NCI-H2107 treated with DMSO at 0.1 percent for 48 hours (cell line): Measurements from ENCODE around the gene EIF4H.
A peak's percentile ranks its signal among the peaks of the same experiment; 100 is the strongest.
"Not testable (repeated sequence)": the region's sequence is repeated elsewhere in the genome, so short reads cannot be mapped to it uniquely, and the experiment has no call there.

Experiments
- DNase-seq: peaks from one replicate; lab custom pipeline; 2025; ENCODE audit not compliant: unreplicated experiment; lab: John Stamatoyannopoulos, UW

Gene EIF4H

GRCh38 chr7:74174606-74175082, 488 bp downstream of the EIF4H start:
- DNase-seq = no peak

DNA sequence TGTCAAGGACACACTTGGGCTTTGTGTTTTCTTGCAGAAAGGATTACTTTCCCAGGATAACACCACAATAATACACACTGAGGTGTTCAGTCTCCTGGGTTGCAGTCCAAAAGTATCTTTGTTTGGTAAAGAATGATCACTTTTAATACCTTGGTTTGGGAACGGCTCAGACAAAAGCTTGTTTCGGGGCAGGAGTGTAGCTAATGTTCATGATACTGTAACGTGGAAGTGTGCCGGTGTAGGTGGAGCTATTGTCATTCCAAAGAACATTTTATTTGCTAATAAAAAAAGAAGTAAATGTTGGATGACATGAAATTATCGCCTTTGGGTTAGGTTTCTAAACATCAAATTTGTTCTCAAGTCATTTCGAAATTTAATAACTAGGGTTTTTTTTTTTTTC, 1.2 kb downstream of the EIF4H start:
- DNase-seq = peak; percentile 29

GRCh38 chr7:74176555-74176954, 2.4 kb downstream of the EIF4H start:
- no peak for DNase-seq

DNA sequence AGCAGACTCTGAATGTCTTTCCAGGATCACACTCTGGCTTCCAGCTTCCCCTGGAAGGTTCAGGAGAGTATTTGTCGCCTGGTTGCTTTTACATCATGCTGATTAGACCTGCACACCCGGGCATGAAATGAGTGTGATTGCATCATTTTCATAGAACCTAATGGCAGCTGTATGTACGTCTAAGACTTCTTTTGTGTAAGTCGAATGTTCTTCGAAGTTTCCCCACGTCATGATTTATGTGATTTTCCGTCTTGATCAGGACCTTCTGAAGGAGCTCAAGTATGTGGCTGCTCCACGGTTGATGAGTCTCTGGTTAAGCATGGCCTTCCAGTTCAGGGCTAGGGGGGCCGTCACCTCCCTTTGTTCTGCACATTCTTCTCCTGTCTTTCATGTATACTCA, 4.5 kb downstream of the EIF4H start:
- DNase-seq = no peak

DNA sequence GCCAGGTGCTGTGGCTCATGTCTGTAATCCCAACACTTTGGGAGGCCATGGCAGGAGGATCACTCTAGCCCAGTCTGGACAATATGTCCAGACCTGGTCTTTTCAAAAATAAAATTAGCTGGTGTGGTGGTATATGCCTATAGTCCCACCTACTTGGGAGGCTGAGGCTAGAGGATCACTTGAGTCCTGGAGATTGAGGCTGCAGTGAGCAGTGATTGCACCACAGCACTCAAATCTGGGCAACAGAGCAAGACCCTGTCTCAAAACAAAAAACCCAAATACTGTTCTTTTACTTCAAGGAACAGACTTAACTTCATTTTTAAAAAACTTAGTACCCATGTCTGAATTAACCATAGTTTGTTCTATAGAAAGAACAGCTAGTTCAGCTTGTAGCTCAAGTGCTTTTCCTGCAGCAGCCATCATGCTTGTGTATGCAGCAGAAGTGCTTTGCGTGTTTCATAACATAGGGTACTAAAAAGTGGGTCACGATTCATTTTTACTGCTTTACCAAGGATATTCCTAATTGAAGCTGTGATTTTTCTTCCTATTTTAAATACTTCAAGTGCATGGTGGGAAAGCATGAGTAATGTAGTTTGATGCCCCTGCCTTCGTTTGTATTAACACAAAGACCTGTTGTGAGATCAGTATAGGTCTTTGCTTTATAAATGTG, 5.9 kb downstream of the EIF4H start:
- DNase-seq = no peak

- no peak for DNase-seq
Measured at GRCh38 chr7:74180866-74181265, 6.7 kb downstream of the EIF4H start.

- no peak for DNase-seq
Measured at GRCh38 chr7:74181821-74182220, 7.7 kb downstream of the EIF4H start.

DNA sequence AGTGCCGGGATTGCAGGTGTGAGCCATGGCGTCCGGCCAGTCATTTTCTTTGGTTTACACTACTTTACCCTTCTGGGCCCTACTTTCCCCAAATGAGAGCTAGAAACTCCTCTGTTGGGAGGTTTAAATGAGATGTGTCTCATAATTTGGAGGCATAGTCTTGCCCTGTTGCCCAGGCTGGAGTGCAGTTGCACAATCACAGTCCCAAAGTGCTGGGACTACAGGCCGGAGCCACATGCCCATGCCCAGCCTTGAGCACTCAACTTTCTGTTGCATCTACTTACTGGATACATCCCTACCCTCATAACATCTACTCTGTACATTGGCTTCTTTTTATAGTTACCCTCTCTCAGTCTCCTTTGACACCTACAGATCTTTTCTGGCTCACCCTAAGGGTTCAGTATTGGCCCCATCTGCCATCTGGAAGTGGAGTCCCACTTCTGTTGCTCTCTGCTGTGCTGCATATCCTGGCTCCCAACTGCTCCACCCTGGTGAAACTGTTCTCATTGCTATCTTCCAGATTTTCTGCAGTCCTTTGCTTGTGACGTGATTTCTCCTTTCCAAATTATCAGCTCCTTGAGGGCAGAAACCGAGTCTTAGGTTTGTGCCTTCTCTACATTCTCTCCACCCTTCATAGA, 8.4 kb downstream of the EIF4H start:
- DNase-seq = no peak

DNA sequence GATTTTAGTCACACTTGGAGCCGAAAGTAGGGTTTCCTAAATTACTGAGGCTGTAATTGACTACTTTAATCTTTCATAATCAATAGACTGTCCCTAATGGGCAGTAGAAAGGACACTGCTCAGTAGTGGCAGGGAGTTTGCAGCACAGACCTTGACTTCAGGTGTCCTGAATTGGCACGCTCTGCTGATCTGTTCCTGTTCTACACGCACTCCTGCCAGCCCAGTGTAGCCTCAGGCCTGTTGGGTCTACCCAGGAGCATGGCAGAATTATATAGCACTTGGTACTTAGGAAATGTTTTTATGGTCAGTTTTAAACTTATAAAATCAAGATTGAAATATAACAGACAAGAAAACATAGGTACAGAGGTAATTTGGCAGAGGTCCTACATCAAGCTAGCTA, 9.0 kb downstream of the EIF4H start:
- DNase-seq = no peak

DNA sequence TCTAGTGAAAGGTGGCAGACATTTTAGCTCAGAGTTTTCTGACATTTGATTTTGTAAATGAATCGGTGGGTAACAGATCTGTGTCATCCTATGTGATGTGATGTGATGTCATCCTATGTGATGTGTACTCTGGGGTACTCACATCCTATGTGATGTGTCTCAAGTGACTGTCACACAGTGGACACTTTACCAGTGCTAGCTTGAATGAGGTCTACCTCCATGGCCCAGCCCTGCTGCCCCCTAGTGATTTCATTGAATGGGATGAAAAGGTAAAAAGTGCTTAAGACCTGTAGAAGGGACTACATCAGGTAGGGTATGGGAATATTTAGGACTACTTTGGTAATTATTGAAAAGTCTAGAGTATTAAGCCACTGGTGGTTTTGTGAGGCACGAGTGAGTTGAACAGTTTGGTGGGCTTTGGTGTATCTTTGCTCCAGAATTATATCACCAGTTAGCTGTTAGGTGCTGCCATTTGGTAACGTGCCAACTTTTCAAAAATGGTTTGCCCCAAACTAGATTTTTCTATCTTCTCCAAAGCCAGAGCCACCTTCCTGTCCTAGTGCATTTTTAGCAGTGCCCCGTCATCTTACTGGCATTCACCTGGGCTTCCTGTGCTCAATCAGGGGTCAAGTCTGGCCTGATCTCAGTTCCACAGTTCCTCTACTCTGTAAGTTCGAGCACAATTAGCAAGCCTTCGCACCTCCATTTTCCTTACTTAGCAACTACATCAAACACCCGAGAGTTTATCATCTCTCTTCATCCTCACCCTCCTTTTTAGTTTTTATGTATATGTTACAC, 9.7 kb downstream of the EIF4H start:
- DNase-seq = no peak

DNA sequence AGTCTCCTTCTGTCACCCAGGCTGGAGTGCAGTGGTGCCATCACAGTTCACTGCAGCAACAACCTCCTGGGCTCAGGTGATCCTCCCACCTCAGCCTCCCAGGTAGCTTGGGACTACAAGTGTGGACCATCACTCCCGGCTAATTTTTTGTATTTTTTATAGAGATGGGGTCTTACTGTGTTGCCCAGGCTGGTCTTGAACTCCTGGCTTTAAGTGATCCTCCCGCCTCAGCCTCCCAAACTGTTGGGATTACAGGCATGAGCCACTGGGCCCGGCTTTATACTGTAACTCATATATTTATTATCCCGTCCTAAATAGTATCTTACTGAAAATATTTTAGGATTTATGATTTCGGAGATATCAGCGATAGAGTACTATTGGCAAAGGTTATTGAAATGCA, 10.9 kb downstream of the EIF4H start:
- no peak for DNase-seq

DNA sequence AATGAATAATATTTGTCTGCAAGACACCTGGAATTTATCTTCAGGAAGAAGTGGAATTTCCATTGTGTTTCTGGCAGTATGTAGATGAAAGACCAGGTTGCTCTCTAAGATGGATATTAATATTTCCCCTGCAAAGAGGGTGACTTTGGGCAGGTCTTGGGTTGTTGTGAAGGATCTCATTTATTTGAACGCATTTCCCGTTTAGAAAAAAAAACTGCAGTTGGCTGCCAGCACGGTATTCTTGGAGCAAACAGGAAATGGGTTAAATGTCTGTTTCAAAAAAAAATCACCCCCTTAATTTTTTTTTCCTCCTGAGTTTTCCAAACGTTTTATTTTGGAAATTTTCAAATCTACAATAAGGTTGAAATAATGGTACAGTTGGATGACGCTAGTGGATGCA, 11.5 kb downstream of the EIF4H start:
- no peak for DNase-seq

- DNase-seq = no peak
Measured at GRCh38 chr7:74187915-74188675, 13.9 kb downstream of the EIF4H start.

DNA sequence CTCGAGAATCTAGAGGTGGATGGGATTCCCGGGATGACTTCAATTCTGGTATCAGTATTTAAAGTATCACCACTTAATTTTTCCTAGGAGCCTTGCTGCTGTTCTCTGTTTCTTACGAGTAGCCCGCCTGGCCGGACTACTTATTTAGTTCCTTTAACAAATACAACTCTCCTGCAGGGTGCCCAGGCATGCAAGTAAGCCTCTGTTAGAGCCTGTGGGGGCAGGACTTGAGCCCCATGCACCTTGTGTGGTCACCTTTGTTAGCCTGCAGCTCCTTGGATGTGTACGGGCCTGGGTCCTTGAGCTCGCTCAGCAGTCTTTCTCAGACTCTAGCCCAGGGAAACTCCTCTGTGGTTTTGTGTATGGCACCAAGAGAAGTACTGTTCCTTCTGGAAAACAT, 16.1 kb downstream of the EIF4H start:
- no peak for DNase-seq

GRCh38 chr7:74191231-74191630, 17.1 kb downstream of the EIF4H start:
- no peak for DNase-seq

GRCh38 chr7:74193054-74193453, 18.9 kb downstream of the EIF4H start:
- peak; percentile 35 for DNase-seq

DNA sequence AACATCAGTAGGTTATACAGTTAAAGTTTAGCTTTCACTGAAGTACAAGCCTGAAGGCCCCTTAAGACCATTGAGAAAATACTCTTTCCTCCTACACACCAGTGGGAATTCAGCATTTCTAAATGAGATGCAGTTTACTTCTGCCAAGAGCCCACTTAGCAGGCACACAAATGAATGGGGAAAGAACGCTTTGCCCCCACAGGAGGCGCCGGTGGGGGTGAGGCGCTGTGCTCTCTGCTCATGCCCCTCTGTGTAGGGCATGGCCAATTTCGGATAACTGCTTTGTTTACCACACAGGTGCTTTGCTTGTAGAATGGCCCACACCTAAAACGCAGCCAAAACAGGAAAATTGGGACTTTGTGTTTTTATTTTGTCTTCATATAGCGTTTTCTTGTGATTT, 19.8 kb downstream of the EIF4H start:
- no peak for DNase-seq

GRCh38 chr7:74194686-74195085, 20.5 kb downstream of the EIF4H start:
- no peak for DNase-seq

DNA sequence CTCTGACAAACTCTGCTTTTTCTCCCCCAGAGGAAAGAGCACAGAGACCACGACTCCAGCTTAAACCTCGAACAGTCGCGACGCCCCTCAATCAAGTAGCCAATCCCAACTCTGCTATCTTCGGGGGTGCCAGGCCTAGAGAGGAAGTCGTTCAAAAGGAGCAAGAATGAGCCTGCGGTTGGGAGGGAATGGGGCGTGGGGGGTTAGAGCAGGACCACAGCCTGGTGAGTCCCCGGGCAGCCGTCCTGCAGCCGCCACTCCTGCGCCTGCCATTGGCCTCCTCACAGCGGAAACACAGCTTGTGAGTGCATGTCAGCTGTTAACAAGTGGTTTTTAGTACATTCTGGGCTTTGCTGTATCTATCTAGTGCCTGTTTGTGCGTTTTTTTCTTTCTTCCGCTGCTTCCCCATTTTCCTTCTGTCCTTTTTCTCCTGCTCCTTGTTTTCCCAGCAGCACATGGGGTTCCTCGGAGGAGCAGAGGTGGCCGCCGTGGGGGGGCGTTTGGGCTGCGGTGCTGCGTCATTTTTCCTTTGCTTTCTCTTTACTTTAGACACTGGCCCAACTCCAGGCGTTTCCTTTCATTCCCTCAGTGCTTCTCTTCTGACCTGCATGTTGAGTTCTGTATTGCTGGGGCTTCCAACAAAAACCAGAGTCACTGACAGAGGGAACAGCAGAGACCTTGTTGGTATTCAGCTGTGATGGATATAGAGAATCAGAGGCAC, 21.1 kb downstream of the EIF4H start:
- not testable (repeated sequence) for DNase-seq

GRCh38 chr7:74195968-74196654, 22.0 kb downstream of the EIF4H start:
- not testable (repeated sequence) for DNase-seq
